Fibroblast of the aortic adventitia (primary cell): Measurements from ENCODE around the gene ACOT4. TPM values are rescaled to one million over a fixed set of nuclear protein-coding genes. Genes with fewer than 3 reads are reported as not detected.
"Not testable (repeated sequence)": the region's sequence is repeated elsewhere in the genome, so short reads cannot be mapped to it uniquely, and the experiment has no call there.

Experiments
- DNase-seq: peaks from one replicate; pipeline ENCODE4 v3.0.0-alpha.2; 2010; ENCODE audit warnings: low read depth
- H3K4me3 ChIP-seq: 2 replicates; pipeline ENCODE4 v1.5.1; 2011; ENCODE audit warnings: low read depth, mild to moderate bottlenecking, control low read depth, low read length, moderate library complexity
- CTCF ChIP-seq: IDR thresholded peaks from 2 replicates; pipeline ENCODE4 v1.5.1; 2011; ENCODE audit warnings: mild to moderate bottlenecking, low read length, control low read depth, inconsistent platforms; ENCODE audit not compliant: insufficient read depth
- total RNA-seq: library from RNA; depleted of rRNA; stranded (reverse); fragments of >200 nt; gene quantifications from 2 replicates; pipeline ENCODE4 v1.2.3, GENCODE V29; 2012; ENCODE audit warnings: low replicate concordance

The ACOT4 gene
- total RNA-seq, 1 donor, result 0.72 TPM

- H3K4me3 ChIP-seq, result no peak overlapping the region
- no peak for DNase-seq
- TF ChIP-seq CTCF, result no peak
Measured at GRCh38 chr14:73630009-73630780, 38.5 kb downstream of the ACOT4 start.

- DNase-seq, result peak; percentile 83
- peak overlapping the region; percentile 50 for H3K4me3 ChIP-seq
- peak; percentile 84 for TF ChIP-seq CTCF
Measured at GRCh38 chr14:73633116-73634010, 41.7 kb downstream of the ACOT4 start.

- peak overlapping the region; percentile 50 for H3K4me3 ChIP-seq
- DNase-seq, result no peak
- TF ChIP-seq CTCF, result peak; percentile 30
Measured at GRCh38 chr14:73634011-73634833, 42.5 kb downstream of the ACOT4 start.

GRCh38 chr14:73636355-73636754 lies 44.7 kb downstream of the ACOT4 start:
- not testable (repeated sequence) for H3K4me3 ChIP-seq, DNase-seq

GRCh38 chr14:73637830-73638229 lies 46.2 kb downstream of the ACOT4 start:
- TF ChIP-seq CTCF, result no peak
- H3K4me3 ChIP-seq, result no peak overlapping the region
- DNase-seq, result no peak

GRCh38 chr14:73640796-73641365 lies 49.2 kb downstream of the ACOT4 start:
- H3K4me3 ChIP-seq, result no peak overlapping the region
- no peak for TF ChIP-seq CTCF
- DNase-seq, result no peak
